ACC112 (cell line): Measurements from ENCODE around the gene MC3R.

ENCODE experiments used
- H2AFZ ChIP-seq: fragments of 200-600 bp; sonication (generic); one replicate; pipeline ENCODE4 v1.6.0; 2017; ENCODE audit warnings: antibody characterized with exemption, low read length; ENCODE audit not compliant: unreplicated experiment
- H3K27ac ChIP-seq: fragments of 200-600 bp; sonication (generic); 2 replicates; pipeline ENCODE4 v1.5.1; 2014; ENCODE audit warnings: low read depth, mild to moderate bottlenecking, antibody characterized with exemption, low read length, moderate library complexity
- H3K27me3 ChIP-seq: fragments of 200-600 bp; sonication (generic); 2 replicates; pipeline ENCODE4 v1.6.1; 2014; ENCODE audit warnings: mild to moderate bottlenecking, antibody characterized with exemption, low read length, moderate library complexity, mixed read lengths; ENCODE audit not compliant: insufficient read depth
- H3K36me3 ChIP-seq: fragments of 200-600 bp; sonication (generic); 2 replicates; pipeline ENCODE4 v1.6.1; 2016; ENCODE audit warnings: mild to moderate bottlenecking, antibody characterized with exemption, low read length, moderate library complexity, mixed read lengths; ENCODE audit not compliant: insufficient read depth
- H3K4me1 ChIP-seq: fragments of 200-600 bp; sonication (generic); one replicate; pipeline ENCODE4 v1.6.1; 2016; ENCODE audit warnings: low read length, mixed read lengths; ENCODE audit not compliant: insufficient read depth, unreplicated experiment, control insufficient read depth
- H3K4me3 ChIP-seq: fragments of 200-600 bp; sonication (generic); 2 replicates; pipeline ENCODE4 v1.5.1; 2014; ENCODE audit warnings: mild to moderate bottlenecking, low read depth, low read length
- H3K79me2 ChIP-seq: fragments of 200-600 bp; sonication (generic); one replicate; pipeline ENCODE4 v1.6.0; 2016; ENCODE audit warnings: low read length; ENCODE audit not compliant: control insufficient read depth, unreplicated experiment, insufficient read depth

MC3R gene

GRCh38 chr20:56299362-56299761 is 50.8 kb downstream of the MC3R start:
- Histone ChIP-seq H3K4me1 (no peaks in the 10 kb centered on the region), H3K27me3 (no peaks in the 10 kb centered on the region), H3K36me3 (no peaks in the 10 kb centered on the region), H2AFZ (no peak overlapping the region), H3K79me2 (no peaks in the 10 kb centered on the region), H3K4me3 (no peak overlapping the region), H3K27ac (no peak overlapping the region)
